HG03139 (cell line): Measurements from ENCODE around the gene CGRRF1.

Source experiments
- ATAC-seq: cut with Tn5 transposase; IDR thresholded peaks from one replicate; pipeline ENCODE4 v1.9.1; 2021; ENCODE audit not compliant: unreplicated experiment

CGRRF1 gene

DNA sequence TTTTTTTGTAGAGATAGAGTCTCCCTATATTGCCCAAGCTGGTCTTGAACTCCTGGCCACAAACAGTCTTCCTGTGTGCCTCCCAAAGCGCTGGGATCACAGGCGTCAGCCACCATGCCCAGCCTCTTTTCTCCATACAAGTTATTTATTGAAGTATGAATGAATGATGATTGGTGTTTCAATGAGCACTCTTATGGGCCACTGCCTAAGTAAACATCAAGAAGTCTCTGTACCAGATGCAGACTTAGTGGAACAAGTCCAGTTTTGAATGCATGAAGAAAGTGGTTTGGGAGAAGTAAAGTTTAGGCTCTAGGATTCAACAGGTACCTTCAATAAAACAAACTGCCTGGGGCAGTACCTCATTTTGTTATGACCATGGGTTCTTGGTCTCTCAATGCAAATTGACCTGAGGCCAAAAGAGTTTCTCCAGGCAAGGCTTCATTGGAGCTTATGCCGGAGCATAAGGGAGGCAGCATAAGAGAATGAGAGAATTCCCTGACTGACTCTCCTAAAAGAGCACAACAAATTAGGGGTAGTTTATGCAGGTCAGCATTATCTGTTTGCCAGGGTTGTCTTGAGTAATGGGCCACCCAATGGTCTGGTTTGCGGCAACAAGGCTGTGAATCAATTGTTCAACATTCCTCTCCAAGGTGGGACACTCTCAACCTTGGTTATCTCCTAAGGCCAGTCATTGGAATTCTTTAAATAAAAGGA is 19.8 kb upstream of the CGRRF1 start:
- no peak for ATAC-seq

DNA sequence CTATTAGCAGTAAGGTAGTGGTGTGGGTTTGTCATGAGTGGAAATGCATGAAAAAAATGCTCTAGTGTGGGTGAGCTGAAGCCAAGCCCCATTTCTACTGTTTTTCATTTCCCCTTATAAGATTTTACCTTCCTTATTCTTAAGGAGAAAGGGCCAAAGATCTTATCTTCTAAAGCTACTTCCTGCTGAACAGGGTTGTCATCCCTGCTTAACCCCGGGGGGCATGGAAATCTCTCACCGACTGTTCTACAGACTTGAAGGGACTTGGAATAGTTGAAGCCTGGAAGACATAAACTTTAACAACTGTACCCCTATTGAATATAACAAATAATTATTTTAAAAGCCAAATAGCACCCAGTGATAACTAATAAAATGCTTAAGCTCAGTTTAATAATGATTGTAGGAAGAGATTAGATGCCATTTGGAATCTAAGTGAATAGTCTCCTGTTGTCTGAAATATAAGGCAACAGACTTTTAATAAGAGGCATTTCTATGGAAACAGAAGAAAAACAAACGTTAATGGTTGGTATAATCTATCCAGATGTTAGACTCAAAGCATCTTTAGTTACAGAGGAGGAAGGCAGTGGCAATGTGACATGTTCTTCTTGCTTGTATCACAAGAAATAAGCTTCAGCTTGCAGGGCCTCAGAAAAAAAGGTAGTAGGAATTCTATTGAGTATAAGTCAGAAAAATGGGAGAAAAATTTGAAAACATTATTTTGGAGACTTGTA is 19.1 kb upstream of the CGRRF1 start:
- no peak for ATAC-seq

DNA sequence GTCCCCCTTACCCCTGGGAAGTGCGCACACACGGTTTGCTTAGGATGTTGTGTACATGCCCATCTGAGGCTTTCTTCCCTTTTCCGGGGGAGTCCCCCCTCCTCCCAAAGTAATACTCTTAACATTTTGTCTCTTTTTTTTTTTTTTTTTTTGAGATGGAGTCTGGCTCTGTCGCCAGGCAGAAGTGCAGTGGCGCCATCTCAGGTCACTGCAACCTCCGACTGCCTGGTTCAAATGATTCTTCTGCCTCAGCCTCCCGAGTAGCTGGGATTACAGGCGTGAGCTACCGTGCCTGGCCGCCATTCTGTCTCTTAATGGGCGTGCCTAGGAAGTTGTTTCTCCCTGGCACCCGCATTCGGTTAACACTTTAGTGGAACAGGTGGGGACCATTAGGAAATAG is 16.4 kb upstream of the CGRRF1 start:
- ATAC-seq = no peak

DNA sequence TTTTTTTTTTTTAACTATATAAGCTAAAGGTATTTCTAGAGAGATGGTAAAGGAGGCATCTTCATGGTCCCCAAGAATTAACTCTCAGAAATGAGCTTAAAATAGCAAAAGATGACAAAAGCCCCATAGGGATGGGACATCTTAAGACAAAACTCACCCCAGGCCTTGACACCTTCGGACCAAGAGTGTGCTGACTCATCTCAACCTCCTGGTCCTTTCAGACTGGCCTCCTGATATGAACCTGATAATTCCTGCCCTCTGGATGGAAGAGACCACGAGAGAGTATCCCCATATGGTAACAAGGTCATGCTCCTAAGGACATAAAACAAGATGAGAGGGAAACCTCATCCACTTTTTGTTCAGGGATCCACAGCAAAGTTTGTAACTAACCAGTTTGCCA is 12.5 kb upstream of the CGRRF1 start:
- no peak for ATAC-seq

DNA sequence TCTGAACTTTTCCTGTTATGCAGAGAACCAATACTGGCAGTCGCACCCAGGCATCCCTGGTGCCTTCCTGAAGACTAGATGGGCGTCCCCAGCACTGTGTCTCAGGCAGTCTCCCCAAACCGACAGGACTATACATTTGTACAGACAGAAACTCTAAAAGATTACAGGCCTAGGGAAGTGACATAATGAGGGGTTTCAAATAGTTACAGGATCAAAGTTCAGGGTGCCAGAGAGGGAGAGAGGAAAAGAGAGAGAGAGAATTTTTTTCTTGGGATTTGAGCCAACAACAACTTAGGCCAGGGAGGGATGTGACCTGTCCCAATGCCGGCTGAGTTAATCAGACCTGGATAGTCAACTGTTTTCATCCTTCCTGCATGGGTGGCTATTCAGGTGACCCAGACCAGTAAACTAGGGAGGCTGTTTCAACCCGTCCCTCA is 11.6 kb upstream of the CGRRF1 start:
- ATAC-seq = no peak

DNA sequence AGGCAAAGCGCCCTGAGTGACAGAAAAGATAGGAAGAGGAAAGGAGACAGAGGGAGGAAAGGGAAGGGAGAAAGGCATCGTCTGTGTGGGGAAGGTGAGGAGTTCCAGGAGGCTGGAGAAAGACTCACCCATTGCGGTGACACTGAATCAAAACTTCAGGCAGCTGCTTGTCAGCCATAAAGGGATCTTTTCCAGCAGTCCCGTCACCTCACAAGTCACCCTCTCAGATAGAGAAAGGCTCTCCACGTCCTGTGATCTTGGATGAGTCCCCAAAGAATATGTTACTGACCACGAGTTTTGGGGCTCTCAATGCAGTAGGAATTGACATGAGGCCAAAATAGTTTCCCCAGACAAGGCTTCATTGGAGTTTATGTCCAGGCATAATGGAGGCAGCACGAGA is 11.1 kb upstream of the CGRRF1 start:
- no peak for ATAC-seq

DNA sequence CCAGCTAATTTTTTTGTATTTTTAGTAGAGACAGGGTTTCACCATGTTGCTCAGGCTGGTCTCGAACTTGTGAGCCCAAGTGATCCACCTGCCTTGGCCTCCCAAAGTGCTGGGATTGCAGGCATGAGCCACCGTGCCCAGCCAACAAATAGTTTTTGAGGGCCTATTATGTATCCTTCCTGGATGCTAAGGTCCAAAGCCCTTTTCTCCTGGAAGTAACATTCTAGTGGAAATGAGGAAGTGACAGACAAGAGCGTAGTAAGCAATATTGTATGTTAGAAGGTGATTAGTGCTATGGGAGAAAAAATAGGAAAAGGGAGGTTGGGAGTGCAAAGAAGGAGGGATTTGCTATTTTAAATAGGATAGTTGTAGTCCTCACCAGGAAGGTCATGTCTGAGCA is 9.0 kb upstream of the CGRRF1 start:
- no peak for ATAC-seq

DNA sequence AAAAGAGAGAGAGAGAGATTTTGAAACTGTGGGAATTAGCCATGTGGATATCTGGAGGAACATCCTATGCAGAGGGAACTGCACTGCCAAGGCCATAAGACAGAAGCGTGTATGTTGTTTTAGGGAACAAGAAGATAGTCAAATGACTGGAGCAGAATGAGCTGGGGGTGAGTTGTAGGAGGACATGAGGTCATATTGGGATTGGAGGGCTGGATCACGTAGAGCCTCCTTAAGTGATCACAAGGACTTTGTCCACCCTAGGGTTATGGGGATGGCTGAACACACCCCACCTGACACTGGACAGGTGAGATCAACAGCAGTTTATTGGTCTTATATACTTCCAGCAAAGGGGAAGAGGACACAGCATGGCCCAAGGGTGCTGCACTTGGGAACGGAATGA is 8.2 kb upstream of the CGRRF1 start:
- no peak for ATAC-seq

DNA sequence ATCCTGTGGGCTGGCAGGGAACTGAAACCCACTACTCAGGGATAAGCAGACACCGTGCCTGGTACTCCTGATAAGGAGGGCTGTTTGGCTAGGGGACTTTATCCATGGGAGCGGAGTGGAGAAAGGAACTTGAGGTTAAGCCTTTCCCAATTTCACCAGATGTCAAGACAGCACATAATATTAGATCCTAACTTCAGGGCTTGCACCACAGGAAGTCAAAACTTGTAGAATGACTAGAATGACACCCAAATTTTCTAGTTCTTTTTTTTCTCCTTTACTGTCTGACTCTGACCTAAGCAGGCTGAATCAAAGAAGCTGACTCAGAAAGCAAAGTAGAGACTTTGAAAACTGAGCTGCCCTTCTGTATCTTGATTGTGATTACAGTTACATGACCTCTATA is 7.1 kb upstream of the CGRRF1 start:
- no peak for ATAC-seq

DNA sequence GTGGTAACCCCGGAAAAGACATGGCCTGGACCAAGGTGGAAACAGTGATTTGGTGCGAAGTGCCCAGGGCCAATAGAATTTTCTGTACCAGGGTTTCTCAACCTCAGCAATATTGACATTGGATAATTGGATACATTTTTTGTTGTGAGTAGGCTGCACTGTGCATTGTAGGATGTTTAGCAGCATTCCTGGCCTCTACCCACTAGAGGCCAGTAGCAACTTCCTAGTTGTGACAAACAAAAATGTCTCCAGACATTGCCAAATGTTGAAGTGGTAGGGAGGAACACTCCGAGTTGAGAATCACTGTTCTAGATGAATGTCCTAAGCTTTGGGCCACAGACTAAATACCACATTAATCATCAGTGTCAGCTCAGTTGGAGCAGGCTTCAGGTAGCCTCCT is 6.2 kb upstream of the CGRRF1 start:
- no peak for ATAC-seq

DNA sequence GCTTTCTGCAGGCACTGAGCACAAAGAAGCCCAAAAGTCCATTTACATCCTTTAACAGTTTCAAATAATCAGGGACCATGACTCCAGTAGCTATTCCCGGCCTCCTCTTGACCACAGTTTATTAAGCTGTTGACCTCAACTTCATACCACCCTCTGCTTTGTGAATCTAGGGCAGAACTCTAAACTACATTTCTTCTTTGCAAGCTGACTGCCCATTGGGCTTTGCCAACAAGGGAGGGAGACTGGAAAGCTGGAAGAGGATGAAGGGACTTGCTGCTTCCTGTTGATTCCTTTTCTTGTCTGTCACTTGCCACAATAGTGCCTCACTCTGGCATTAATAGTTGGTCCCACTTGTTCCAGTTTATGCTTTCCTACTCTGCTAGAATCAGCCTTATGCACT is 2.7 kb downstream of the CGRRF1 start:
- no peak for ATAC-seq

DNA sequence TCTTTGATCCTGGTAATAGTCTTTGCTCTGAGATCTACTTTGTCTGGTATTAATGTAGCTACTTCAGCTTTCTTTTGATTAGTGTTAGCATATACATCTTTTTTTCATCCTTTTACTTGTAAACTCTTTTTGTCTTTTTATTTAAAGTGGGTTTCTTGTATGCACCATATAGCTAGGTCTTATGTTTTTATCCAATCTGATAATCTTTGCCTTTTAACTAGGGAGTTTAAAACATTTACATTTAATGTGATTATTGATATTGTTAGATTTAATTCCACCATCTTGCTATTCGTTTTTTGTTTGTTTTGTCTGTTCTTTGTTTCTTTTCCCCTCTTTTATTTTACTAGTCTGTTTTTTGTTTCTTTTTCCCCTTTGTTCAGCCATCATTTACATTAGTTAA is 6.0 kb downstream of the CGRRF1 start:
- ATAC-seq = no peak

DNA sequence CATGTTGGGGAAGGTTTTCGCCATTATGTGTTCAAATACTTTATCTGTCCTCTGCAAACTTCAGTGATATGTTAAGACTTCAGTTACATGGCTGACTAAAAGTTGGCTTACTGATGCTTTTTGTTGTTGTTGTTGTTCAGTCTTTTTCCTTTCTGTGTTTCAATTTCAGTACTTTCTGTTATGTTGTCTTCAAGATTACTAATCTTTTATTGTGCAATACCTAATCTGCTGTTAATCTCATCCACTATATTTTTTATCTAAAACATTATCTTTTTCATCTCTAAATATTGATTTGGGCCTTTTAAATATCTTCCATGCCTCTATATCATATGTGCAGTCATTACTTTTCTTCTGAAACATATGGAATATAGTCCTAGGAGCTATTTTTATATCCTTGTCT is 7.0 kb downstream of the CGRRF1 start:
- no peak for ATAC-seq

DNA sequence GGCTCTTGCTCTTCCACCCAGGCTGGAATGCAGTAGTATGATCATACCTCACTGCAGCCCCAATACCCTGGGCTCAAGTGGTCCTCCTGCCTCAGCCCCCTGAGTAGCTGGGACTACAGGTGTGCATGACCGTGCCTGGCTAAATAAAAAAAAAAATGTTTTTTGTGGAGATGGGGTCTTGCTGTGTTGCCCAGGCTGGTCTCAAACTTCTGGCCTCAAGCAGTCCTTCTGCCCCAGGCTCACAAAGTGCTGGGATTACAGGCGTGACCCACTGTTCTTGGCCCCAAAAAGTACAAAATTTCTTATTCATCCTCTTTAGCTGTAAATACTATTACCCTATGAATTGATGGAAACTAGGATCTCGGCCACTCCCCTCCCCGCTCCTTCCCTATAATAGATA is 14.7 kb downstream of the CGRRF1 start:
- ATAC-seq = no peak

DNA sequence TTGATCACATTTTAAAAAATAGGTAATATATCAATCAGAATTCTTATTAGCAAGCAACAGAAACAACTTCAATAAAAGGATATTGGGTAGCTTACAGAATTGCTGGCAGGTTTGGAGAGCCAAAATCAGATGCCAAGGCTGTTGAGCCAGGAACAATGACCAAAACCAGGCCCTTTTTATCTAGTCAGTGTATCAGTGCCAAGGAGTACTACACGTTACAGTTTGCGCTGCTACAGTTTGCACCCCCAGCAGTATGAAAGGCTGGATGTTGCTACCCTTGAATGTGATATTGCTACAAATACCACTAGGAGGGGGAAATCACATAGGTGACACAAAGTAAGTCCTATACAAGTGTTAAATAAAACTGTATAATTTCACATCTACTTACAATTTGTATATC is 19.3 kb downstream of the CGRRF1 start:
- ATAC-seq = no peak

DNA sequence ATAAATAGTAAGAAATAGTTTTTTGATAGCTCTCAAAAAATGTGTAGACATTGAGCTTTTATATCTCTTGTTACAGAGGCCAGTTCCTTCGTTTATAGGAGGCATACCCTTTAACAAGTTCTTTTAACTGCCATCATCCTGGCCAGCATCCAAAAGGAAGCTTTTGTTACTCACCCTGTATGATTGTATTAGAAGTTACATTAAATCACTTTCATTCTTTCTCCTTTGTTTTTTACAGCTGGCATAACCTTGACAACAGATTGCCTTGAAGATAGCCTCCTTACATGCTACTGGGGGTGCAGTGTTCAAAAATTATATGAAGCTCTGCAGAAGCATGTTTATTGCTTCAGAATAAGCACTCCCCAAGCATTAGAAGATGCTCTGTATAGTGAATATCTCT is 20.1 kb downstream of the CGRRF1 start:
- no peak for ATAC-seq

DNA sequence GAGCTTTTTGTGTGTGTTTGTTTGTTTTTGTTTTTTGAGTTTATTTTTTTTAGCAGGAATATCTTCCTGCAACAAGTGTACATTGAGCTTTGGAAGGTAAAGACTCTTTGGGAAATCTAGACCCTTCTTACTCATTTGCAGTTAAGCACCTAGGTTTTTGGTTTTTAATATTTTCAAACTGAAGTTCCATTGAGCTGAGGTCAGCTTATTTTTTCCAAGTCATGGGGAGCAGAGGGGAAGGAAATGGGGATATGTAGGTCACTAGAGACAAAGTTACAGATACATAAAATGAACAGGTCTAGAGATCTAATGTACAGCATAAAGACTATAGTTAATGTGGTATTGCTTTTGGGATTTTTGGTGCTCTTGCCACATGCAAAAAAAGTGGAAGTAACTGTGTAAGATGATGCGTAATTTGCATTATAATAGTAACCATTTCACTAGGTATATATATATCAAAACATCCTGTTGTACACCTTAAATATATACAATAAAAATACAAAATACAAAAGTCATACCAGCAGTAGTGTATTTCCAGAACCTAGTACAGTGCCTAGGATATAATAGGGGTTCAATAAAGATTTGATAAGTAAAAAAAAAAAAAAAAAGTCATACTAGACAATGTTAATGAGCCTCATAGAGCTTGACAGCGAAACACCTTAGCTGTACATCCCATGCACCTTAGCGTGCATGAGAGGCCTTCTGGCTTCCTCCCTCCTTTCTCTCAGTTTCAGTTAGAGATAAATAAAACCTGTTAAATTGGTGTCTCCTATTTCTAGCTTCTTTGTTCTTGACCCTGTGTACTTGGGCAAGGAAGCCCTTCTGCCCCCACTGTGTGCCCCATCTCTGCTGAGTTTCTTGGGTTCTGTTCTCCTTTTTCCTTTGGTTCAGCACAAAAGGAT is 22.7 kb downstream of the CGRRF1 start:
- ATAC-seq = peak; percentile 85

DNA sequence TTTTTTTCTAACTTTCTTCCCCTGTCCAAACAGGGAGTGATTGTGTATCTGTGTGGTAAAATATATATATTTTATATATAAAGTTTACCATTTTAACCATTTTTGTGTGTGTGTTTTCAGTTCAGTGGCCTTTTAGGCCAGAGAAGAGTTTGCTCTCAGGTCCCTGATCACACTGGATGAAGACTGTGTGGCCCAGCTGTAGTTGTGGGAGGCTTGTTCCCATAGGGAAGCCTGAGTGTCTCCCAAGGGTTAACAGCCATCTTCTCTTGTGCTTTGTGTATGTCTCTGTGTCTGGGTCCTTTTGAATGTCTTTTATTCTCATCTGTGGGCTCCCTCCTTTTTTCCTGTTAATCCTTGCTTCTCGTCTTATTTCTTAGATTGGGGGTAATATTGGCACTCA is 23.4 kb downstream of the CGRRF1 start:
- ATAC-seq = peak; percentile 23

DNA sequence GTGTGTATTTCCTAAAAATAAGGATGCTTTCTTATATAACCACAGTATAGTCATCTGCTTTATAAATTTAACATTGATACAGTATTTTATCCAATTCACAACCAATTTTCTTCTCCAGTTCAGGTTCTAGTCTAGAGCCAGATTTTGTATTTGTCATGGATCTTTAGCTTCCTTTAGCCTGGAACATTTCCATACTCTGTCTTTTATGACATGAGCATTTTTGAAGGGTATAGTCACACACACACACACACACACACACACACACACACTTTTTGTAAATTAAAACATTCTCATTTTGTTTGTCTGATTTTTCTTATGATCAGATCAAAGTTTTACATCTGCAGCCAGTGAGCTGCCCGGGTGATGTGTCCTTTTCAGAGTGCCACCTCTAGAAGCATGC is 25.4 kb downstream of the CGRRF1 start:
- ATAC-seq = no peak

DNA sequence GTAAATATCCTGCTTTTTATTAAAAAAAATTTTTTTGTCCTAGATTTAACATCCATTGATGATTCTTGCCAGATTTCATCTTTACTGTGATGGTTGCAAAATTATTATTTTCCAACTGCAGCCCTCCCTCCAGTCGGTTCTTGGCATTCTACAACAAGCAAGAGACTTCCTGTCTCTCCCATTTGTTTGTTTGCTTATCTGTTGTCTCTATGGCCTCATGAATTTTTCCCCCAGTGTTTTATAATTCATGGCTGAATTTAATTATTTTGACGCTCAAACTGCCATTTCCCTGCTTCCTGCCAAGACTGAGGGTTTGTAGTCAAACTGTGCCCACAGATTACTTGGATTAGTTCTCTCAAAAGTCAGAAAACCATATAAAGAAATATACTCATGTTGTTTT is 25.9 kb downstream of the CGRRF1 start:
- no peak for ATAC-seq

DNA sequence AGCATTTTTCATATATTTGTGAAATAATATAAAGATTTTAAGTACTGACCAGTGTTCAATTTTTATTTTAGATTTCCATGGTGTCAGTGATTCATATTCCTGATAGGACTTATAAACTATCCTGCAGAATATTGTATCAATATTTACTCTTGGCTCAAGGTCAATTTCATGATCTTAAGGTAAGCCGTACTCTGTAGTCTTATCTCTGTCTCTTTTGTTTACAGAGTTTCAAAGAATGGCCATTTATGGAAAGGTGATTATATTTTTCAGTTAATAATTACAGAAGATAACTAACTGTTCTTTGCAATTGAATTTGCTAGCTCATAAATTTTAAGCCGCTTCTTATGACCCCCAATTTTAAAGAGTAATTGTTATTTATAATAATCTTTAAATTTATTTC is 27.9 kb downstream of the CGRRF1 start:
- ATAC-seq = no peak

DNA sequence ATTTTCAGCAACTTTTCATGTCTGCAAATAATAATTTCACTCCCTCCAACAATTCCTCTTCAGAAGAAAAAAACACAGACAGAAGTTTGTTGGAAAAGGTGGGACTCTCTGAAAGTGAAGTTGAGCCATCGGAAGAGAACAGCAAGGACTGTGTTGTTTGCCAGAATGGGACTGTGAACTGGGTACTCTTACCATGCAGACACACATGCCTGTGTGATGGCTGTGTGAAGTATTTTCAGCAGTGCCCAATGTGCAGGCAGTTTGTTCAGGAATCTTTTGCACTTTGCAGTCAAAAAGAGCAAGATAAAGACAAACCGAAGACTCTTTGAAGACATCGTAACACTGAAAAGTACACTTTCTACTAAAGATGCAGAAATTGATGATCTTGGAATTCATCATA is 28.3 kb downstream of the CGRRF1 start:
- no peak for ATAC-seq
